K562 (cell line): Measurements from ENCODE around the gene KCNK10. TPM values are rescaled to one million over a fixed set of nuclear protein-coding genes. Genes with fewer than 3 reads are reported as not detected.

ENCODE experiments used
- ATAC-seq: fragments of 200-7000 bp; cut with Tn5 transposase; 3 replicates; pipeline ENCODE4 v1.9.1; 2020; ENCODE audit warnings: moderate library complexity
- BruUV-seq: library from RNA; stranded (reverse); fragments of 400-500 nt; replicated peaks from 2 replicates; lab custom pipeline; 2021; lab: Mats Ljungman, UMichigan
- CTCF ChIA-PET: fragments of 300-600 bp; formaldehyde crosslinking; extraction: SDS; loops from one replicate; lab custom pipeline; 2021; ENCODE audit warnings: low intra/inter-chr PET ratio; lab: Yijun Ruan, JAX
- POLR2A ChIA-PET: fragments of 300-600, 350-650 bp; sonication (Branson Sonifier 250); formaldehyde crosslinking; extraction: SDS; loops from one replicate; lab custom pipeline; 2021; ENCODE audit warnings: antibody characterized with exemption, inconsistent platforms; lab: Yijun Ruan, JAX
- DNase-seq, 4 experiments: peaks; one replicate each; pipeline versions ENCODE4 v3.0.0 to v3.0.0-alpha.2; 2011 to 2018; ENCODE audit warnings: low spot score in 3 of 4, mixed read lengths in 3 of 4; ENCODE audit errors: extremely low read depth in 1 of 4
- FAIRE-seq: peaks from 2 replicates; lab custom pipeline; 2011; peaks lifted over from hg19 to GRCh38; lab: Jason Lieb, UNC
- H2AFZ ChIP-seq: 2 replicates; pipeline ENCODE4 v1.6.0; 2011; ENCODE audit warnings: low read depth, low read length, control low read depth, inconsistent platforms
- H3K27ac ChIP-seq: fragments of 200-600 bp; 3 replicates; pipeline ENCODE4 v1.8.0; 2011; ENCODE audit warnings: low read depth, mild to moderate bottlenecking, control low read depth, inconsistent platforms, low read length, moderate library complexity, mixed read lengths; ENCODE audit errors: extremely low read depth
- H3K27me3 ChIP-seq, 2 experiments: fragments of 300-600 bp in 1 of 2; 2 replicates in 1 of 2; 3 replicates in 1 of 2; pipeline versions ENCODE4 v1.6.0 to v1.8.0; 2011; ENCODE audit warnings: inconsistent platforms in 2 of 2, low read length in 2 of 2, mild to moderate bottlenecking in 1 of 2, mixed read lengths in 1 of 2, moderate library complexity in 1 of 2; ENCODE audit not compliant: control insufficient read depth in 2 of 2, insufficient read depth in 2 of 2
- H3K36me3 ChIP-seq: fragments of 300-600 bp; 3 replicates; pipeline ENCODE4 v1.8.0; 2011; ENCODE audit warnings: mild to moderate bottlenecking, low read length, inconsistent platforms; ENCODE audit not compliant: control insufficient read depth, insufficient read depth
- H3K4me1 ChIP-seq, 2 experiments: fragments of 200-600 bp in 1 of 2; replicated peaks in 1 of 2; 2 replicates in 1 of 2; 3 replicates in 1 of 2; pipeline versions ENCODE4 v1.5.1 to v1.8.0; 2011; ENCODE audit warnings: inconsistent platforms in 2 of 2, low read length in 2 of 2, mild to moderate bottlenecking in 1 of 2, mixed read lengths in 1 of 2, moderate library complexity in 1 of 2; ENCODE audit not compliant: control insufficient read depth in 2 of 2, insufficient read depth in 2 of 2
- H3K4me2 ChIP-seq: 2 replicates; pipeline ENCODE4 v1.6.1; 2011; ENCODE audit warnings: low read length, control low read depth, inconsistent platforms, mixed read lengths; ENCODE audit not compliant: insufficient read depth
- H3K4me3 ChIP-seq: fragments of 200-600 bp; sonication (generic), shearing (Covaris generic); 2 replicates; pipeline ENCODE4 v1.5.1; 2016; ENCODE audit warnings: control low read depth, inconsistent platforms
- H3K79me2 ChIP-seq: fragments of 200-600 bp; 3 replicates; pipeline ENCODE4 v1.8.0; 2011; ENCODE audit warnings: low read length, inconsistent platforms; ENCODE audit not compliant: control insufficient read depth, insufficient read depth
- H3K9ac ChIP-seq, 2 experiments: 2 replicates each; pipeline versions ENCODE4 v1.6.0 to v1.6.1; 2011; ENCODE audit warnings: low read depth in 2 of 2, low read length in 2 of 2, control low read depth in 1 of 2, inconsistent platforms in 1 of 2, mild to moderate bottlenecking in 1 of 2, mixed read lengths in 1 of 2; ENCODE audit not compliant: insufficient read depth in 1 of 2
- H3K9me1 ChIP-seq: one replicate; pipeline ENCODE4 v1.6.0; 2011; ENCODE audit warnings: inconsistent platforms, mild to moderate bottlenecking, low read length, moderate library complexity; ENCODE audit not compliant: control insufficient read depth, insufficient read depth
- H3K9me3 ChIP-seq: replicated peaks from 2 replicates; pipeline ENCODE4 v1.5.1; 2011; ENCODE audit warnings: low read depth, low read length, inconsistent platforms; ENCODE audit not compliant: control insufficient read depth, insufficient read depth
- H4K20me1 ChIP-seq: replicated peaks from 2 replicates; pipeline ENCODE4 v1.6.1; 2011; ENCODE audit warnings: low read length, inconsistent platforms, mixed read lengths; ENCODE audit not compliant: control insufficient read depth, insufficient read depth
- ARID3A ChIP-seq: IDR thresholded peaks from 2 replicates; pipeline ENCODE4 v1.6.1; 2012; ENCODE audit warnings: low read depth, low read length, improper control_type of control experiment, borderline replicate concordance
- ESRRA ChIP-seq: fragments of 450-650 bp; IDR thresholded peaks from 2 replicates; pipeline ENCODE4 v1.6.1; 2014; ENCODE audit warnings: low read depth, mild to moderate bottlenecking, moderate library complexity, borderline replicate concordance
- HDAC8 ChIP-seq: fragments of 450-650 bp; IDR thresholded peaks from 2 replicates; pipeline ENCODE4 v1.6.1; 2016; ENCODE audit warnings: mild to moderate bottlenecking, missing genetic modification characterization, moderate library complexity, missing compliant biosample characterization
- KDM2B ChIP-seq: fragments of 250-450 bp; sonication (Bioruptor Pico); IDR thresholded peaks from 2 replicates; pipeline ENCODE4 v1.8.0; 2021; ENCODE audit warnings: mild to moderate bottlenecking, moderate library complexity
- SMARCC2 ChIP-seq: fragments of 450-650 bp; IDR thresholded peaks from 2 replicates; pipeline ENCODE4 v1.6.1; 2017; ENCODE audit warnings: antibody characterized with exemption, moderate library complexity, mild to moderate bottlenecking, low read depth
- ZNF217 ChIP-seq: sonication (generic); formaldehyde crosslinking; IDR thresholded peaks from 2 replicates; pipeline ENCODE4 v1.8.0; 2022; ENCODE audit warnings: mild to moderate bottlenecking, missing genetic modification reagents
- ZNF239 ChIP-seq: fragments of 250-450 bp; sonication (Bioruptor Pico); IDR thresholded peaks from 2 replicates; pipeline ENCODE4 v1.4.0; 2020; ENCODE audit warnings: mild to moderate bottlenecking
- ZNF444 ChIP-seq: fragments of 250-450 bp; sonication (Bioruptor Pico); IDR thresholded peaks from 2 replicates; pipeline ENCODE4 v1.4.0; 2020; ENCODE audit warnings: mild to moderate bottlenecking, moderate library complexity
- ZNF707 ChIP-seq: fragments of 250-450 bp; sonication (Bioruptor Pico); conservative IDR thresholded peaks from 2 replicates; pipeline ENCODE4 v1.8.0; 2022; ENCODE audit warnings: inconsistent platforms, mild to moderate bottlenecking, moderate library complexity
- WGBS: fragments of 100-300 bp; shearing (Covaris generic); methylation state at CpG from one replicate; pipeline ENCODE4 v1.1.6; 2016; ENCODE audit warnings: low coverage, mixed read lengths; ENCODE audit not compliant: insufficient coverage; ENCODE audit errors: missing lambda C conversion rate; 5-methylcytosine and 5-hydroxymethylcytosine counted together
- in situ Hi-C: fragments of 300-500 bp; cut with MboI; formaldehyde crosslinking; loops from 4 replicates; pipeline ENCODE4 v1.15.0; 2018; ENCODE audit warnings: inconsistent platforms, mixed read lengths
- intact Hi-C: fragments of 100-400 bp; cut with micrococcal nuclease; formaldehyde crosslinking; loops from 2 replicates; pipeline ENCODE4 v1.14.2; 2022
- polyA plus RNA-seq, 8 experiments: library from polyadenylated mRNA; depleted of rRNA in 4 of 8; stranded (reverse) in 5 of 8; unstranded in 3 of 8; fragments of >200 nt; fragmentation: Nextera tagmentation in 2 of 8; fragmentation: Illumina TruSeq in 1 of 8; extraction: Ambion mirVana in 2 of 8; extraction: Trizol in 1 of 8; gene quantifications; 2 replicates each; pipeline versions ENCODE4 v1.2.1 to v1.2.3, GENCODE V29; 2011 to 2014; ENCODE audit warnings: inconsistent platforms in 1 of 8, missing spikeins in 1 of 8
- total RNA-seq, 7 experiments: library from RNA; depleted of rRNA in 6 of 7; stranded (reverse); fragments of >200 nt in 6 of 7; fragmentation: Illumina TruSeq in 2 of 7; extraction: Trizol in 2 of 7; gene quantifications; 2 replicates each; pipeline versions ENCODE4 v1.2.1 to v1.2.3, GENCODE V29; 2011 to 2021; ENCODE audit warnings: low replicate concordance in 1 of 7
- TF ChIP-seq, protein P1 (sequence below), 3 experiments: fragments of 200-800 bp in 1 of 3; fragments of 250-450 bp in 1 of 3; fragments of 450-650 bp in 1 of 3; sonication (Bioruptor Pico) in 1 of 3; sonication (Bioruptor generic) in 1 of 3; formaldehyde crosslinking in 1 of 3; IDR thresholded peaks; 2 replicates each; pipeline versions ENCODE4 v1.6.1 to v1.8.0; 2016 to 2022; ENCODE audit warnings: mild to moderate bottlenecking in 2 of 3, missing genetic modification characterization in 2 of 3, missing compliant biosample characterization in 1 of 3, moderate library complexity in 1 of 3
- TF ChIP-seq, protein P2 (sequence below), 2 experiments: fragments of 150-350 bp in 1 of 2; IDR thresholded peaks; 2 replicates each; pipeline ENCODE4 v1.6.1; 2012 to 2016; ENCODE audit warnings: low read depth in 2 of 2, low read length in 2 of 2, mild to moderate bottlenecking in 1 of 2, moderate library complexity in 1 of 2

The KCNK10 gene
- total and polyA plus RNA-seq, 9 of the 15 experiments (the other 6 are each of a cell fraction or from before 2014, with no cell fraction given) = not detected

DNA sequence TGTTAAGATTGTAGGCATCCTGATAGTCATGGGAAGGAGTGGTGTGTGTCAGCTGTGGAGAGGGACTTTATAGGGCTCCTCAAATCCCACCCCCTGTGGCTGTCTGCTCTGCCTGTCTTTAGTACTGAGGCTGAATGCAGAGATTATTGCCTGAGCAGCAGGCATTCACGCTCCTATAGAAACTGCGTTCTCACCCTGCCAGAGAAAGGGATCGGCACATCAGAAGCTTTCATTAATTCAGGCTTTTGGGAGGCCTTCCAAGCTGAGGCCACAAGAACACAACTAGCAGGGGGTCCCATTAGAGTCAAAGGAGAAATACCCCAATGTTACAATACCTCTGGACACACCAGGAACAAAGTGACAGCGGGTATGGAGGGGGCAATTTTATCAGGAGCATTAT lies 12.6 kb downstream of the KCNK10 start (continued):
- TF ChIP-seq, protein P1, sequence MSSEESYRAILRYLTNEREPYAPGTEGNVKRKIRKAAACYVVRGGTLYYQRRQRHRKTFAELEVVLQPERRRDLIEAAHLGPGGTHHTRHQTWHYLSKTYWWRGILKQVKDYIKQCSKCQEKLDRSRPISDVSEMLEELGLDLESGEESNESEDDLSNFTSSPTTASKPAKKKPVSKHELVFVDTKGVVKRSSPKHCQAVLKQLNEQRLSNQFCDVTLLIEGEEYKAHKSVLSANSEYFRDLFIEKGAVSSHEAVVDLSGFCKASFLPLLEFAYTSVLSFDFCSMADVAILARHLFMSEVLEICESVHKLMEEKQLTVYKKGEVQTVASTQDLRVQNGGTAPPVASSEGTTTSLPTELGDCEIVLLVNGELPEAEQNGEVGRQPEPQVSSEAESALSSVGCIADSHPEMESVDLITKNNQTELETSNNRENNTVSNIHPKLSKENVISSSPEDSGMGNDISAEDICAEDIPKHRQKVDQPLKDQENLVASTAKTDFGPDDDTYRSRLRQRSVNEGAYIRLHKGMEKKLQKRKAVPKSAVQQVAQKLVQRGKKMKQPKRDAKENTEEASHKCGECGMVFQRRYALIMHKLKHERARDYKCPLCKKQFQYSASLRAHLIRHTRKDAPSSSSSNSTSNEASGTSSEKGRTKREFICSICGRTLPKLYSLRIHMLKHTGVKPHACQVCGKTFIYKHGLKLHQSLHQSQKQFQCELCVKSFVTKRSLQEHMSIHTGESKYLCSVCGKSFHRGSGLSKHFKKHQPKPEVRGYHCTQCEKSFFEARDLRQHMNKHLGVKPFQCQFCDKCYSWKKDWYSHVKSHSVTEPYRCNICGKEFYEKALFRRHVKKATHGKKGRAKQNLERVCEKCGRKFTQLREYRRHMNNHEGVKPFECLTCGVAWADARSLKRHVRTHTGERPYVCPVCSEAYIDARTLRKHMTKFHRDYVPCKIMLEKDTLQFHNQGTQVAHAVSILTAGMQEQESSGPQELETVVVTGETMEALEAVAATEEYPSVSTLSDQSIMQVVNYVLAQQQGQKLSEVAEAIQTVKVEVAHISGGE (CRISPR knock-in tag; IDR thresholded peaks at IDR 0.05) = no peak
- TF ChIP-seq ZNF444 (CRISPR knock-in tag) = no peak
- TF ChIP-seq, all 486 proteins: peak for 0

DNA sequence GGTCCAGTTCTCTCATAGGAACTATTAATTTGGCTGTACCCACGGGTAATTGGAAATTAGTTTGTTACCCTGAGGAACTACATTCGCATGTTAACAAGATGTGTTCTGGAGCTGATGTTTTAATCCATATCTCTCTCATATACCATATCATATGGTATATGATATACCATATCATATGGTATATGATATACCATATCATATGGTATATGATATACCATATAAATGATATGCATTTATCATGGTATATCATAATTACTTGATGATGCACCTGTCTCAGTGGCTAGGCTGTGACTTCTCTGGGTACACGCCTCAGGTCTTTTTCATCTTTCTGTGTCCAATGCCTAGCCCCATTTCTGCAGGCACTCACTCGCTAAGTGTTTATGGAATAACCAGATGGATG lies 13.0 kb downstream of the KCNK10 start:
- POLR2A ChIA-PET = no interaction called here
- no peaks in the 10 kb centered on the region for H3K36me3 ChIP-seq
- BruUV-seq = no TSS peak
- TF ChIP-seq ESRRA = no peak
- TF ChIP-seq, protein P2, sequence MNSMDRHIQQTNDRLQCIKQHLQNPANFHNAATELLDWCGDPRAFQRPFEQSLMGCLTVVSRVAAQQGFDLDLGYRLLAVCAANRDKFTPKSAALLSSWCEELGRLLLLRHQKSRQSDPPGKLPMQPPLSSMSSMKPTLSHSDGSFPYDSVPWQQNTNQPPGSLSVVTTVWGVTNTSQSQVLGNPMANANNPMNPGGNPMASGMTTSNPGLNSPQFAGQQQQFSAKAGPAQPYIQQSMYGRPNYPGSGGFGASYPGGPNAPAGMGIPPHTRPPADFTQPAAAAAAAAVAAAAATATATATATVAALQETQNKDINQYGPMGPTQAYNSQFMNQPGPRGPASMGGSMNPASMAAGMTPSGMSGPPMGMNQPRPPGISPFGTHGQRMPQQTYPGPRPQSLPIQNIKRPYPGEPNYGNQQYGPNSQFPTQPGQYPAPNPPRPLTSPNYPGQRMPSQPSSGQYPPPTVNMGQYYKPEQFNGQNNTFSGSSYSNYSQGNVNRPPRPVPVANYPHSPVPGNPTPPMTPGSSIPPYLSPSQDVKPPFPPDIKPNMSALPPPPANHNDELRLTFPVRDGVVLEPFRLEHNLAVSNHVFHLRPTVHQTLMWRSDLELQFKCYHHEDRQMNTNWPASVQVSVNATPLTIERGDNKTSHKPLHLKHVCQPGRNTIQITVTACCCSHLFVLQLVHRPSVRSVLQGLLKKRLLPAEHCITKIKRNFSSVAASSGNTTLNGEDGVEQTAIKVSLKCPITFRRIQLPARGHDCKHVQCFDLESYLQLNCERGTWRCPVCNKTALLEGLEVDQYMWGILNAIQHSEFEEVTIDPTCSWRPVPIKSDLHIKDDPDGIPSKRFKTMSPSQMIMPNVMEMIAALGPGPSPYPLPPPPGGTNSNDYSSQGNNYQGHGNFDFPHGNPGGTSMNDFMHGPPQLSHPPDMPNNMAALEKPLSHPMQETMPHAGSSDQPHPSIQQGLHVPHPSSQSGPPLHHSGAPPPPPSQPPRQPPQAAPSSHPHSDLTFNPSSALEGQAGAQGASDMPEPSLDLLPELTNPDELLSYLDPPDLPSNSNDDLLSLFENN (IDR thresholded peaks at IDR 0.05; ENCODE audit: low read depth in 2 of 2, low read length in 2 of 2) = no peak
- TF ChIP-seq SMARCC2 = no peak
- TF ChIP-seq HDAC8 (tag) = no peak
- no peak for TF ChIP-seq ARID3A
- TF ChIP-seq ZNF239 (CRISPR knock-in tag) = no peak
- TF ChIP-seq KDM2B (CRISPR knock-in tag) = no peak
- no peak for TF ChIP-seq ZNF217 (CRISPR knock-in tag)
- no peak for TF ChIP-seq ZNF707

More for the DNA sequence above, 13.0 kb downstream of the KCNK10 start:
- Histone ChIP-seq H3K9ac (no peak overlapping the region), H3K9me3 (no peaks in the 10 kb centered on the region), H3K9me1 (no peaks in the 10 kb centered on the region), H2AFZ (no peak overlapping the region), H3K79me2 (no peaks in the 10 kb centered on the region), H3K4me1 (no peaks in the 10 kb centered on the region), H3K27ac (no peak overlapping the region), H4K20me1 (no peaks in the 10 kb centered on the region), H3K27me3 (no peaks in the 10 kb centered on the region), H3K4me3 (no peak overlapping the region), H3K4me2 (no peak overlapping the region)
- ATAC-seq = no peak
- CTCF ChIA-PET = no interaction called here
- in situ Hi-C loops = no loop called here
- 0% methylated on average over 4 of the region's 4 CpGs for WGBS
- no peak for FAIRE-seq
- no peak for DNase-seq
- intact Hi-C loops = no loop called here
